T-helper 1 cell treated with Interleukin-12 subunit alpha and Interleukin-12 subunit beta and Interleukin-4 antibody, amounts not matched to agents 30 ng/mL and 1 ng/mL, for 36 hours (primary cell): ENCODE results near the gene ANK3. TPM values are rescaled to one million over a fixed set of nuclear protein-coding genes. Genes with fewer than 3 reads are reported as not detected.

Experiments
- intact Hi-C: fragments of 100-400 bp; cut with micrococcal nuclease; formaldehyde crosslinking; loops from one replicate; pipeline ENCODE4 v1.15.1; 2024
- total RNA-seq: library from RNA; stranded (reverse); gene quantifications from 2 replicates; pipeline ENCODE4 v1.2.3, GENCODE V29; 2022

ANK3 gene
- total RNA-seq, 1 donor from 2014 or later, result 85.3 TPM

DNA sequence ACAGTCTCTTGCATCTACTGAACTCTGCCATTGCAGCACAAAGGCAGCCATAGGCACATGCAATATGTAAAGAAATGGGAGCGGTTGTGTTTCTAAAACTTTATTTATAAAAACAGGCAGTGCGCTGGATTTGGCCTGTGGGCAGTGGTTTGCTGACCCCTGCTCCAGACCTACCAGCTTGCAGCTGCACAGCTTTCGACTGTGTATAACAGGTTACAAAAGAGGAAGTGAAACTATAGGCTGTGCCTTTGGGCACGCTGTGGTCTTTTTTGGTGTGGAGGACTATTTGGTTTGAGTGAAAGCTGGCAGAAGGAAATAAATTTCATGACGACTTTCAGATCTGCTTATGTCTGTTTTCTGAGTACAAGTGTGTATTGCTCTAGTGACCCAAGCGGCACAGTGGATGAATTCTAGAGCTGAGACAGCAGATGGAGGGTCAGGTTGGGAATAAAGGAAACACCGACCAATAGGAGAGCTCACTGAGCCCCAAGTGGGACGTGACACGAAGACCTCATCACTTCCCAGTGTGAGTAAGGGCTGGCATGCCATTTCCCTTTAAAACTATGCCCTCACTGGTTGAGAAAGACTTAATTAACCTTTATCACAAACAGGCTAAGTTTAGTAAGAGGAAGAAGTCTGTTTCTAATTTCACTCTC is 152.7 kb downstream of the ANK3 start:
- intact Hi-C loops, result loop anchor here (1.0 to 5.0 kb wide), 4 partner anchors 335 to 540 kb away; partner anchors contain the start of gene CDK1

DNA sequence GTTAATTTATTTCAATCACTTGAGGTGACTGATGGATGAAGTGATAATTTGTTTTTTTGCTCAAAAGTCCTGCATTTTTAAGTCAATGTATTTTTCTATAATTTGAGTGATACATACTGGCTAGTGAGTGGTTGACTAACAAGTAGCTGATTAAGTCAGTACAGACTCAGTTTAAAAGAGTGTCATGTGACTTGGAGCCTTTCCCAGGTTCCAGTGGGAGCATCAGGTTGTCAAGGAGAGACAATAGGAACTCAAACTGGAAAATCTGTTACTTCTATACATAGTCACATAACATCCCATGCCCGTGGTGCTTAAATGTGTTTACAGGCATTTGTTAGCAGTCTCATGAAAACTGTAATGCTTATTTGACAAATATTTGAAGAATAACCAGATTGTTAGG is 154.7 kb downstream of the ANK3 start:
- intact Hi-C loops, result loop anchor here (5.0 kb wide), 3 partner anchors 337 to 542 kb away; partner anchors contain the start of gene CDK1

DNA sequence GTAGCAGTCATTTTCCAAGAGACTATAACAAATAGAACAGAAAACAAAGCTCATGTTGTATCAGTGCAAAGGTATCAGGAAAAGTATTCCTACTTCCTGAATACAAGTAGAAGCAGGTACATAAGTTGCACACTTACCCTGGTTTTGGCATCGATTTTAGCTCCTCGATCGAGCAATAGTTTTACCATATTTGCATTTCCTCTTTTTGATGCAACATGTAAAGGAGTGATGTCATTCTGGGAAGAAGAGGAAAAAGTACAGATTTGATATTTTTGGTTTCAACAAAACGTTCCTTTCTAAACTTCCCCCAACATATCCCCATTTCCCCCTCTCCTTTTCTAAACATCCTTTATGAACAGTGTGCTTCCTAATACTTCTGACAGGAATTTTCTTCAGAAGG is 155.1 kb downstream of the ANK3 start:
- intact Hi-C loops, result no loop called here

DNA sequence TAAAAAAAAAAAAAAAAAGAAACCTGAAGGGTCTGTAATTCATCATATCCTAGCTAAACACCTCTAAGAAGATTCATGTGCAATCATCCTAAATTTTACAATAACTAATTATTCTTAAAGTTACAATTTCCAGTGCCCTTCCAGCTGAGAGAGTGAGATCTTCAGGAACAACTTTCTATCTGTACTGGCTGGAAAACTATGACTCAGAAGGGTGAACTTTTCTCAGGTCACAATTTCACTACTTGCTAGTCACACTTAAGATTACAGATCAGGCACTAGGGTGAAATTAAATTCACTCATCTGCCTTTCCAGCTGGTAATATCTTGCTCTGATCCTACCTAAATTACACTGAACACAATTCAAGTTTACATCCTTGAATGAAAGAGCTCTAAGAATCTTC is 158.8 kb downstream of the ANK3 start:
- intact Hi-C loops, result no loop called here

DNA sequence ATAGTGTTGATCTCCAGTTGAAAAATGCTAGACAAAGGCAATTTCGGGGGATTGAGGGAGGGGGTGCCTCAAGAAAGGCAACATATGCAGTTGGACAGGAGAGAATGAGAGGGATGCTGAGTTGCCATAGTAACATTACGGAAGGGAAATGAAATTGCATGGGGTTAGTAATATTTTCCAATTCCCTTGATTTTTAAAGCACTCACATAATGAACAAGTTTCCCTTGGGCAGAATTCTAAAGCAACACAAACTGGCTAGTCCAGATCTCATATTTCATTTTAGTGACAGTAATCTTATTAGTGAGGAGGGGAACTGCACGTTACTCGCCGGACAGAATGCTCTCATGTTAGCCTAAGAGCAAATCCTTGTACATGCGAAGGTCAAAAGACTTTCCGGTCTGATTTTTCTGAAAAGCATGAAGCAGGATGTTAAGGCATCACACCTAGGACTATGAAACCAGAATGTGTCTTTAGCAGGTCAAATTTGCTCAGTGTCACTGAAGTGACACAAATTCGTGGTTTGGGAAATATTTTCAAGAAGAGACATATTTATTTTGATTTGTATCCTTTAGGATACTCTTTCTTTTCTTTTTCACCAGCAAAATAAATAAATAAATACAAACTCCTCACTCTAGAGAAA is 165.5 kb downstream of the ANK3 start:
- intact Hi-C loops, result no loop called here

DNA sequence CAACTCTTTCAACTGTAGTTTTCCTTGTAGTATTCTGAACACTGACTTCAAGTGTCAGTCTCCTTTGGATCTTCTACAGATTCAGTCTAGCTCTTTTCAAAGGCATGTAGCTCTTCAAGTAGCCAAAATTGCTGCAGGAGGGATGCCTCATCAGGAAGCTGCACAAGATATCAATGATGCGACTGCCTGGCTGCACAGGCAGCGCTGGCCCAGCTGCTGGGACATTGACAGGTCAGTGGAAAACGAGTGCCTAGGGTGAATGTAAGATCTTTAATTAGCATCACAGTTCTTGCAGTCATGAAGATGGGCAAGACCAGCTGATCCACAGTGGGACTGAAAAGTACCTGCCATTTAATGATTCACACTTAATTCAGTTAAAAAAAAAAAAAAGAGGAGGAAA is 167.6 kb downstream of the ANK3 start:
- intact Hi-C loops, result no loop called here

DNA sequence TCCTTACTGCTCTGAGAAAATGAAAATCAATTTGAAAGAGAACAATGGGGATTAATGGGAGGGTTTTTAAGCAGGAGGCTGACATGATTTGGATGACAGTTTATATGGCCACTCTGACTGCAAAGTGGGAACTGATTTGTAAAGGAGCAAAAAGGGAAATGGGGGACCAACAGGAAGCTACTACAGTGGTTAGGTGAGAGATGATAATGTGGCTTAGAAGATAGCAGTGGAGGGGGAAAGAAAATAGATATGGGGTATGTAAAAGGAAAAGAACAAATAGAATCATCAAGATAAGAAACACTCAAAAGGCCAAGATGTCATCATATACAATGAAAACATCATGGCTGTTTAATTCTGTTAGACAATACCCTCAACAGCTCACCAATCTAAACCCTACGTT is 177.5 kb downstream of the ANK3 start:
- intact Hi-C loops, result no loop called here

DNA sequence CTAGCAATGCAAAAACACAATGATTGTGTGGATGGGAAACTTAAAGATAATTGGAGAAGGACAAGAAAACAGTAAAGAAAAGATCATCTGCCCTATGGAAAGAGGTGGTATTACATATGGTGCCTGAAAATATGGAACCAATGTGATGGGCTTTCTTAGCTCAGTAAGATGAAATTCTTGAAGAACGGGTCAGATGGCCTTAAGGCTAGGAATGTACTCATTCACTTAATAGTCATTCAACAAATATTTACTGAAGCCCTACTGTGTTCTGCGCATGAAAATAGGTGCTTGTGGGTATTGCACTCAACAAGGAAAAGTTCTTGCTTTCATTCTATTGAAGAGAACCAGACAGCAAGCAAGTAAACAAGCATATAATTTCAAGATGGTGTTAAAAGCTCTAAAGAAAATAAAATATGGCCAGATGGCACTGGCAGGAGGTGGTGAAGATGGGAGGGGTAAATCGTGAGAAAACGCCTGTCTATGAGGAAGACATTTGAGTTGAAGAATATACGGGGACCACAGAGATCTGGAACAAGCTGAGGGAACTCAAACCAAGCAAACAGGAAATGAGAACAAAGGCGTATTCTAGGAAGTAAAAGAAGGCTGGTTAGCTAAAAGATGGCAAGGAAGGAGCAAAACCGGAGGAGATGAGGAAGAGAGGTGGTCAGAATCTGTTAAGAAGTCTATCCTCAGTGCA is 179.7 kb downstream of the ANK3 start:
- intact Hi-C loops, result loop anchor here (5.0 to 10.0 kb wide), 2 partner anchors 555 to 583 kb away; no protein-coding TSS in a partner anchor

DNA sequence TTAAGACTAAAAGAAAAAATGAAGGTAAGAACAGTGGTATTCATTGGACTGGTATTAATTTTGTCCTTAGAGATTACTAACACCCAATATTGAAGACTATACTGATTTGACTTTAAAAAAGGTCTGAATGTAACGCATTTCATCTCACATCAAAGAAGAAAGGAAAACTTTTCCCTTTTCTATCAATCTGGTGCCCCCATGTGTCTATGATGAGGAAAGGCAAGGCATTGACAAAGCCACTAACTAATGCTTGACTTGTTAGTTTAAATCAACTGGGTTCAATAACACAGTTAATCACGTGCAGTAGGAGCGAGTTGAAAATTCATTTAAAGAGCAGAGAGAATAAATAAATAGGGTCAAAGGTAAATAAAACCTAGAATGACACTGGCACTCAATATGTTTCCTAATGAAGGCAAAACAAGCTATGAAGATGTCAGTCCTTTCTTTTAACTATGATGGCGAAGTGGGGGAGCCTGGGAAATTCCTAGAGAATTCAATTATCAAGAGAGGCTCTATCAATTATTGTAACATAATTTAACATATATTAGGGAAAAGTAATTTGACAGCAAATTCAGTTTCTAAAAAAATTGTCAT is 180.9 kb downstream of the ANK3 start:
- intact Hi-C loops, result loop anchor here (1.0 to 10.0 kb wide), 4 partner anchors 94 to 581 kb away; no protein-coding TSS in a partner anchor

DNA sequence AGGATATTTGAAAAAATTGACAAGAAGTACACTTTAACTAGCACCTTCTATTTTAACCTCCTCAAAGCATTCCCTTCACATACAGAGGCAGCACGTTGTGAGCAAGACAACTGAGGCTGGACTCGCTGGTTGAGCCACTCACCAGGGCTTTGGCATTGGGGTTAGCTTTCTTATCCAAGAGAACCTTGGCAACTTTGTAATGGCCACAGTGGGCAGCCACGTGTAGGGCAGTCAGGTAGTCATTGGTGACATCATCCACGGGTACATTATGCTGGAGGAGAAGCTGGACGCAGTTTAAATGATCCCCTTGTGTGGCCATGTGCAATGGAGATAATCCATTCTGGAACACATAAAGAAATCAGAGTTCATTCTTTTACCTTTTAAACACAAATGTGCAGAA is 181.8 kb downstream of the ANK3 start:
- intact Hi-C loops, result loop anchor here (1.0 to 10.0 kb wide), 4 partner anchors 94 to 581 kb away; no protein-coding TSS in a partner anchor

DNA sequence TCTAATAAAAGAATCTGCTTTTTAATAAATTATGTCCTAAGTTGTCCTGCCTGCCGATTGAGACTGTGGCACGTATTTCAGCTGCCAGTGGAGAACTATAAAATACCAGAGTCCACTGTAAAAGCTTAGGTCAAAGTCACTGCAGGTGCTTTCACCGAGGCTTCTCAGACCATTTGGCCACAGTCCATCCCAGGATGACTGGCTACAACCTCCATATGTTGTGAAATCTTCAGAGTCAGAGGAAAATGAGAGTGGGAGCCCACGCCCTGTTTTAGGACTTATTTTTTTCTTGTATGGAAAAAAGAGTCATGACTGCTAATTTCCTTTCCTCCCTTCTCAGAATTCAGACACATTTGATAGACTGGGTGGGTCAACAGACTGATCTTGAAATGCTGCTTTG is 182.9 kb downstream of the ANK3 start:
- intact Hi-C loops, result loop anchor here (5.0 to 10.0 kb wide), 2 partner anchors 558 to 579 kb away; no protein-coding TSS in a partner anchor

DNA sequence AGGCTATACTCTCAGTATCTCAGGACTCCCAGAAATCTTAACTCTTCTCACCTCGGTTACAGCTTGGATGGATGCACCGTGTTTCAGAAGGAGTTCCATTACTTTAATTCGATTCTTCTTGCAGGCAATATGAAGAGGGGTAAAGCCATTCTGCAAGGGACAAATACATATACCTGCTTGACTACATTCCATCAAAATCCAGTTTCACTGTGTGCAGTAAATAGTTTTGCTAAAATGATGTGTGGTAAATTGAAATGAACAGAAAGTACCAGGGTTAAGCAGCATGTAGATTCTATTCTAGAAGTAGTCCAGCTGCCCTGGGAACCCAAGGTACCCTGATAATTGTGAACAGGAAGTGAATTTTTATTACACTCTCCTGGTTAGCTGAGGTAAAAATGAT is 183.9 kb downstream of the ANK3 start:
- intact Hi-C loops, result loop anchor here (5.0 to 10.0 kb wide), 2 partner anchors 559 to 578 kb away; no protein-coding TSS in a partner anchor

DNA sequence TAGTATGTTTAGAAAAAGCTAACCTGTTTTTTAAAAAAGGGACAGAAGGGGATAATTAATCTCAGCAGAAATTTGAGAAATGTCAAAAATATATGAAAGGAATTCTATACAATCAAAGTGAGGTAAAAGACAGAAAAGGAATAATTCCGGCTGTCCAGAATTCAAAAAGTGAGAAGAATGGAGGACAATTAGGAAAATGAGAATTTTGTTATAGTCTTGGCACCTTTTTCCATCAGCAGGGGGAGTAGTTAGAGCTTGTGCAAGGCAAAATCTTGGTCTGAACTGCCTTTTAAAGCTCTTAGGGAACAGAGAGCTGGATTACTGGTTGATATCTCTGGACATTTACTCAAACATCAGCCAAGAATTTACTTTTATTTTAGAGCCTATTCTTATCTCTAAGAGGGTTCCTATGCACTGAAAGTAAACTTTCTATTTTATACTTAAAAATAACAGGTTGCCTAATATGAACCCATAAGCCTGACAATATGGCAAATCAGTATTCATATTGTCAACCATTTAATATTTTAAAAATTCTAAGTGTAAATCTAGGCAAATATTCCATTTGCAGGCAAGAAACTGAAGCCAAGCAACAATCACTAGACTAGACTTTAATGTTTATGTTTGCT is 185.6 kb downstream of the ANK3 start:
- intact Hi-C loops, result loop anchor here (1.0 to 10.0 kb wide), 3 partner anchors 230 to 561 kb away; no protein-coding TSS in a partner anchor

DNA sequence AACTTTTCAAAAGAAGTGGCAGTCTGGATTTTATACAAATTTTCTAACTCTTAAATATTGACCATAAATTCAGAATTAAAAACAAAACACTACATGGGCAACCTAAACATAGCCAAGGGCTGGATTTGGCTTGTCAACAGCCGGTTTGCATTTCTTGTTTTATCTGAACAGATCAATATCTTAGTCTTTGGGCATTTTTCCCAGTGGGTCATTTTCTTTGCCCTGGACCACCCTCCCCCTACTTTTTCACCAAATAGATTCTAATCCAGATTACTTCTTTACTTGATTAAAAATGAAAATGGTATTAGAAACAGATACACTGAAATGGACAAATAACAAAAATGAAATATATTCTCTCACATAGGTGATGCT is 189.0 kb downstream of the ANK3 start:
- intact Hi-C loops, result loop anchor here (10.0 kb wide), 1 partner anchor 564 kb away; no protein-coding TSS in a partner anchor

DNA sequence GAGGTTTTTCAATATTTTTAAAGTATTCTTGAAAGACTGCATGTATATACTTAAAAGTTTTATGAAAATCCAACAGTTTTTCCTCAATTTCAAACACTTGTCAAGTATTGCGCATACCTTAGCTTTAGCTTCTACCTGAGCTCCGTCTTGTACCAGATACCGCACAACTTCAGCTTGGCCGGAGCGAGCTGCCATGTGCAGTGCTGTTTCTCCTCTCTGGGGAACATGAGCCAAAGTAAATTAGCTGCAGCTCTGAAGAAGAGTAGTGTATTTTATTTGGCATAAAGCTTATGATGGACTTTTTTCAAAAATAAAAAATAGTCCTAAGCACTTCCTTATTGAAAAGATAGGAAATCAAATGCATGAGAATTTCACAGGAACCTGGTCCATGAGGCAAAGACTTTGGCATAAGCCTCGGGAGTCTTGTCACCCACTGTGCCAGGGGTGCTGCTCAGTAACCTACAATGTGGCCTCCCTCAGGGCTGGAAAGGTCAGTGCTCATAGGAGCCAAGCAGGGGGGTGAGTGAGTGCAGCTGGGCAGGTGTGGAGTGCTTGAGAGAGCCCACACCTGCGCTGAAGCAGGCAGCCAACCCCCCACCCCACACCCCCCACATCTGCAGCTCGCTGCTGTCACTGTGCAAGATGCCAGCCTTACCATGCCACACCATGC is 189.5 kb downstream of the ANK3 start:
- intact Hi-C loops, result loop anchor here (10.0 kb wide), 1 partner anchor 565 kb away; no protein-coding TSS in a partner anchor

DNA sequence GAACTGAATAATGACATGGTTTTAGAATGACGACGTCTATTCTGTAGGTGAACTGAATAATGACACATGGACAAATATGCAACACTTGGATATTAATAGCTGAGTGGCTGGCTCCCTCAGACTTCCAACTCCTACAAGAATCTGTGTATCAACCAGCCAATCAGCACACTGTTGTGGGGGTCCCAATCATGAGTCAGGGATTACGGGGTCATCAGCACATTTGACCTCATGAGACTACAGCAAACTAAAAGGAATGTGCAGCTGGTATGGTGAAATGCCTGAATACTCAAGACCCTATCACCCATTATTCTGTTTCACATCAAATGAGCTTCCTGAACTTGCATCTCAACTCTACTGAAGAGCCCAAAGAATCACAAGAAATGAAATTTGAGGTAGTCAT is 192.5 kb downstream of the ANK3 start:
- intact Hi-C loops, result no loop called here

DNA sequence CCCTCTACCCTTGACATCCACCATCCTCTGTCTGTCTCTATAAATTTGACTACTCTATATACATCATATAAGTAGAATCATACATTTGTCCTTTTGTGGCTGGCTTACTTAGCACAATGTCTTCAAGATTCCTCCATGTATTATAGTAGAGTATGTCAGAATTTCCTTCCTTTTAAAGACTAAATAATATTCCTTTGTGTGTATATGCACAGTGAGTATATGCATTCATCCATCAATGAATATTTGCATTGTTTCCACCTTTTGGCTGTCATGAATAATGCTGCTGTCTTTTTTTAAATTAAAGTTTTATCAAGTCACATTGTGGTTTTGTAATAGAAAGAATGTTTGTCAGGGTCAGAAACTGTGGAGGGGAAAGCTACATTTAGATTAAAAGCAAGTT is 195.3 kb downstream of the ANK3 start:
- intact Hi-C loops, result no loop called here

DNA sequence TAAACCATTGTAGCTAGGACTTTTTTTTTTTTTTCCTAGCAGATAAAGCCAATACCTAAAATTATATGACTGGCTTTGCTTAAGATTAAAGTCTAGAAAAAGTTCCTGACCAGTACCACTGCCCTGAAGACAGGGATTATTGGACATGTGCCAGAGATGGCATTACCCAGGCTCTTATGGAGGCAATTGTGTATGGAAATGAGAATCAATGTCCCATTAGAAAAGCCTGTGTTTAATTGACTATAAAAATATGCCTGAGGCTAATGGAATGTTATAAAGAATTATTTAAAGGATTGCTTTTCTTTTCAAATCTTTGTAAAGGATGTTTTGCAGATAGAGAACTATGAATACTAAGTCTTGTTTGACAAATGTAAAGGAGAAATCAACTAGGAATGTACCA is 196.7 kb downstream of the ANK3 start:
- intact Hi-C loops, result no loop called here

DNA sequence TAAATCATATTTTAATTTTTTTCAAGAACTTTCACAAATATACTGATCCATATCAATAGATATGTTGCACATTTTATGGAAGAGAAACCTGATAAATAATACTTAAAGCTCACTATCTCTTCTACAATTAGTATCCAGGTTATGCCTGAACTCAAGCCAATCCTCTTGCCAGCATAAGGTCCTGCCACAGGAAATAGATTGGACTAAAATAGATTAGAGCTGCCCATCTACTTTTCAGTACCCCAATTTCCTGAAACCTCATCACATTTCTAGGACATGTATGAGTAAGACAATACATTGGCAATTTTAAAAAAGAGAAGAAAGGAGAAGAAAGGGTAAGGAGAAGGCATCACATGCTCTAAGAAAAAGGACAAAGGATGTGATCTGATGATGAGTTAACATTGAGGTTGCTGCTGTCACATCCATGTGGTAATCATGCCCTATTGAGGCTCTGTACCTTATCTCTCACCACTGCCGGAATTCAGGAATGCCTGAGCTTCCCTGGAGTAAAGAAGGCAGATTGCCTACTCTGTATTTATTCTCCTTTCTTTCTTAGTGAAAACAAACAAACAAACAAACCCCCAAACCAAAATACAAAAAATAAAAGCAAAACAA is 199.7 kb downstream of the ANK3 start:
- intact Hi-C loops, result no loop called here

DNA sequence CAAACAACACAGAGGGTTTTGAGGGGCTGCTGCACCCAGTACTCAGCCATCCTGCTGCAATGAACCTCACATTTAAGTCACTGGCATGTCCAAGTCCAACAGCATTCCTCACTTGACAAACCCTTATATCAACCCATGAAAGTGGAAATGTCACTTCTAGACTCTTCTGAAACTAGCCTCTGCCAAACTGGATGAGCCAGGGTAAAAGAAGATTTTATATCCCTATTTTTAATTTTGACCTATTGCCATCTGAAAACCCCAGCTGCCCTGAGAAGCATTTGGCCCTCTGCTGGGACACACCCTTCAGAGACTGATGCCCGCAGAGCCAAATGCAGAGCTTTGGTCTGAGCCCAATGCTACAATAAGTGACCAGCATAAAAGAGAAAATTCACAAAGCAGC is 201.1 kb downstream of the ANK3 start:
- intact Hi-C loops, result no loop called here
